GM19324 (cell line): ENCODE data around the gene DCUN1D1.

Source experiments
- ATAC-seq: cut with Tn5 transposase; IDR thresholded peaks from one replicate; pipeline ENCODE4 v1.9.1; 2021; ENCODE audit warnings: mild to moderate bottlenecking, moderate library complexity; ENCODE audit not compliant: unreplicated experiment, low FRiP score

Gene DCUN1D1

GRCh38 chr3:182937293-182938051, 42.9 kb downstream of the DCUN1D1 start:
- ATAC-seq: peak; percentile 87

GRCh38 chr3:182936918-182937285, 43.4 kb downstream of the DCUN1D1 start:
- no peak for ATAC-seq

GRCh38 chr3:182936239-182936917, 44.0 kb downstream of the DCUN1D1 start:
- ATAC-seq: no peak

GRCh38 chr3:182935803-182936202, 44.5 kb downstream of the DCUN1D1 start:
- no peak for ATAC-seq

- ATAC-seq: peak; percentile 5
Observed at GRCh38 chr3:182925944-182926337, 54.4 kb downstream of the DCUN1D1 start.

GRCh38 chr3:182925330-182925943, 54.9 kb downstream of the DCUN1D1 start:
- peak; percentile 95 for ATAC-seq

GRCh38 chr3:182921665-182922355, 58.5 kb downstream of the DCUN1D1 start:
- no peak for ATAC-seq

- no peak for ATAC-seq
Observed at GRCh38 chr3:182920515-182921084, 59.7 kb downstream of the DCUN1D1 start.

GRCh38 chr3:182919866-182920357, 60.4 kb downstream of the DCUN1D1 start:
- no peak for ATAC-seq

GRCh38 chr3:182917134-182917533, 63.2 kb downstream of the DCUN1D1 start:
- no peak for ATAC-seq

- ATAC-seq: no peak
Observed at GRCh38 chr3:182914341-182914740, 66.0 kb downstream of the DCUN1D1 start.

- ATAC-seq: peak; percentile 67
Observed at GRCh38 chr3:182913889-182914288, 66.4 kb downstream of the DCUN1D1 start.

GRCh38 chr3:182912474-182912873, 67.9 kb downstream of the DCUN1D1 start:
- ATAC-seq: no peak

GRCh38 chr3:182911782-182912111, 68.6 kb downstream of the DCUN1D1 start:
- no peak for ATAC-seq

GRCh38 chr3:182910936-182911781, 69.2 kb downstream of the DCUN1D1 start:
- ATAC-seq: no peak

- ATAC-seq: no peak
Observed at GRCh38 chr3:182909318-182910040, 70.9 kb downstream of the DCUN1D1 start.

- ATAC-seq: no peak
Observed at GRCh38 chr3:182908471-182908870, 71.9 kb downstream of the DCUN1D1 start.

GRCh38 chr3:182906036-182906435, 74.3 kb downstream of the DCUN1D1 start:
- no peak for ATAC-seq

GRCh38 chr3:182905623-182906022, 74.7 kb downstream of the DCUN1D1 start:
- ATAC-seq: no peak
